Trophoblast cell (in vitro differentiated cells and primary cell): ENCODE results near the gene STAMBPL1.
"Not testable (repeated sequence)": the region's sequence is repeated elsewhere in the genome, so short reads cannot be mapped to it uniquely, and the experiment has no call there.

Experiments used
- DNase-seq, 2 donors: peaks; one replicate each; pipeline ENCODE4 v3.0.0-alpha.2; 2016
- H2AFZ ChIP-seq: 2 replicates; pipeline ENCODE4 v1.6.1; 2013; ENCODE audit warnings: low read length, moderate library complexity, mild to moderate bottlenecking; ENCODE audit not compliant: insufficient read depth, poor library complexity
- H2AK5ac ChIP-seq: 2 replicates; pipeline ENCODE4 v1.6.1; 2013; ENCODE audit warnings: mild to moderate bottlenecking, low read length
- H2BK120ac ChIP-seq: 2 replicates; pipeline ENCODE4 v1.6.1; 2013; ENCODE audit warnings: low read length, mild to moderate bottlenecking, moderate library complexity; ENCODE audit not compliant: insufficient read depth, poor library complexity
- H2BK12ac ChIP-seq: 2 replicates; pipeline ENCODE4 v1.6.1; 2013; ENCODE audit warnings: mild to moderate bottlenecking, low read length, moderate library complexity
- H2BK5ac ChIP-seq: 2 replicates; pipeline ENCODE4 v1.6.1; 2013; ENCODE audit warnings: low read length, low read depth, moderate library complexity, mild to moderate bottlenecking; ENCODE audit not compliant: poor library complexity
- H3K14ac ChIP-seq: 2 replicates; pipeline ENCODE4 v1.6.1; 2013; ENCODE audit warnings: mild to moderate bottlenecking, low read length
- H3K18ac ChIP-seq: 2 replicates; pipeline ENCODE4 v1.6.1; 2013; ENCODE audit warnings: mild to moderate bottlenecking, low read length
- H3K23ac ChIP-seq: 2 replicates; pipeline ENCODE4 v1.6.1; 2013; ENCODE audit warnings: low read length
- H3K27ac ChIP-seq: 2 replicates; pipeline ENCODE4 v1.5.1; 2013; ENCODE audit warnings: low read depth, mild to moderate bottlenecking, inconsistent platforms, low read length, moderate library complexity
- H3K27me3 ChIP-seq: 2 replicates; pipeline ENCODE4 v1.6.1; 2013; ENCODE audit warnings: inconsistent platforms, mild to moderate bottlenecking, low read length, moderate library complexity; ENCODE audit not compliant: insufficient read depth
- H3K36me3 ChIP-seq, 2 experiments: 1 replicate in 1 of 2; 2 replicates in 1 of 2; pipeline ENCODE4 v1.6.1; 2013; ENCODE audit warnings: low read length in 2 of 2, mild to moderate bottlenecking in 2 of 2, moderate library complexity in 1 of 2; ENCODE audit not compliant: insufficient read depth in 2 of 2, control insufficient read depth in 1 of 2
- H3K4ac ChIP-seq: 2 replicates; pipeline ENCODE4 v1.6.1; 2013; ENCODE audit warnings: low read depth, mild to moderate bottlenecking, low read length, moderate library complexity
- H3K4me1 ChIP-seq, 2 experiments: 1 replicate in 1 of 2; 2 replicates in 1 of 2; pipeline ENCODE4 v1.6.1; 2013; ENCODE audit warnings: low read length in 2 of 2, mild to moderate bottlenecking in 2 of 2, moderate library complexity in 1 of 2; ENCODE audit not compliant: insufficient read depth in 2 of 2, control insufficient read depth in 1 of 2
- H3K4me2 ChIP-seq: 2 replicates; pipeline ENCODE4 v1.6.1; 2013; ENCODE audit warnings: inconsistent platforms, mild to moderate bottlenecking, low read length, moderate library complexity
- H3K4me3 ChIP-seq: 2 replicates; pipeline ENCODE4 v1.5.1; 2013; ENCODE audit warnings: mild to moderate bottlenecking, low read depth, low read length, inconsistent platforms
- H3K79me1 ChIP-seq: one replicate; pipeline ENCODE4 v1.6.1; 2013; ENCODE audit warnings: low read length
- H3K79me2 ChIP-seq: 2 replicates; pipeline ENCODE4 v1.6.1; 2013; ENCODE audit warnings: low read length, mild to moderate bottlenecking; ENCODE audit not compliant: control insufficient read depth, insufficient read depth, poor library complexity
- H3K9ac ChIP-seq: 2 replicates; pipeline ENCODE4 v1.6.1; 2013; ENCODE audit warnings: mild to moderate bottlenecking, low read length
- H3K9me3 ChIP-seq: 2 replicates; pipeline ENCODE4 v1.6.1; 2013; ENCODE audit warnings: low read depth, mild to moderate bottlenecking, control low read depth, inconsistent platforms, low read length; ENCODE audit not compliant: insufficient read depth
- H4K12ac ChIP-seq: 2 replicates; pipeline ENCODE4 v1.6.1; 2013; ENCODE audit warnings: low read depth, mild to moderate bottlenecking, low read length, moderate library complexity
- H4K8ac ChIP-seq: 2 replicates; pipeline ENCODE4 v1.6.1; 2013; ENCODE audit warnings: low read depth, mild to moderate bottlenecking, low read length, moderate library complexity
- H4K91ac ChIP-seq: one replicate; pipeline ENCODE4 v1.6.1; 2013; ENCODE audit warnings: low read depth, mild to moderate bottlenecking, low read length, moderate library complexity
- WGBS: extraction: QIAGEN DNeasy Blood & Tissue Kit; methylation state at CpG from one replicate; pipeline ENCODE4 v1.1.7; 2013; ENCODE audit warnings: missing lambda C conversion rate; ENCODE audit not compliant: insufficient read length, insufficient coverage; ENCODE audit errors: extremely low coverage; 5-methylcytosine and 5-hydroxymethylcytosine counted together

STAMBPL1 gene

DNA sequence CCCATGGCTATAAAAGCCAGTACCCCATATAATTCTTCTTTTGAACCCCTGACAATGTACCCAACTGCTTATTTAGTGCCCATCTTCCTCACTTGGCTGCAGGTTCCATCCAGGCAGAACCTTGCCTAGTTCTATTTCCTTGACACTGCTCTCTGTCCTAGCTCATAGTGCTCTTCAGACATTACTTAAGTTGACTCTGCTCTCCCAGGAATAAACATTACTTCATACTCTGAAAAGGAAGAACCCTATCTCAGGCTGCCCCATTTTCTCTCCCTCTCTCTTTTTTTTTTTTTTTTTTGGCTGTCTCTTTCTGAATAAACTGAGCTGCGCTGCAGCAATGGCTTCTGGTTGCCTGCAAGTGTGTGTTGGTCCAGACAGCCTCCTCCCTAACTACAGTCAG is 51.5 kb downstream of the STAMBPL1 start:
- no peak overlapping the region for H2AK5ac ChIP-seq
- DNase-seq, result no peak
- no peak overlapping the region for H3K27ac ChIP-seq
- H3K4ac ChIP-seq, result no peak overlapping the region
- no peak overlapping the region for H3K4me3 ChIP-seq
- H3K9me3 ChIP-seq, result no peaks in the 10 kb centered on the region
- H3K79me1 ChIP-seq, result no peaks in the 10 kb centered on the region
- H2BK12ac ChIP-seq, result no peak overlapping the region
- no peak overlapping the region for H3K14ac ChIP-seq
- H2BK120ac ChIP-seq, result no peak overlapping the region
- H2AFZ ChIP-seq, result no peak overlapping the region
- H3K79me2 ChIP-seq, result no peaks in the 10 kb centered on the region
- H3K18ac ChIP-seq, result no peak overlapping the region
- H3K27me3 ChIP-seq, result no peaks in the 10 kb centered on the region
- WGBS, result no CpG with 5 or more reads among the region's 1 CpG
- H3K4me2 ChIP-seq, result no peak overlapping the region
- H3K4me1 ChIP-seq, result peaks cover 0 to 3% of the 10 kb centered on the region in 2 experiments
- H4K91ac ChIP-seq, result no peak overlapping the region
- no peak overlapping the region for H2BK5ac ChIP-seq
- H3K23ac ChIP-seq, result no peak overlapping the region
- no peak overlapping the region for H4K12ac ChIP-seq
- H3K9ac ChIP-seq, result no peak overlapping the region
- no peak overlapping the region for H4K8ac ChIP-seq
- H3K36me3 ChIP-seq, result no peaks in the 10 kb centered on the region

DNA sequence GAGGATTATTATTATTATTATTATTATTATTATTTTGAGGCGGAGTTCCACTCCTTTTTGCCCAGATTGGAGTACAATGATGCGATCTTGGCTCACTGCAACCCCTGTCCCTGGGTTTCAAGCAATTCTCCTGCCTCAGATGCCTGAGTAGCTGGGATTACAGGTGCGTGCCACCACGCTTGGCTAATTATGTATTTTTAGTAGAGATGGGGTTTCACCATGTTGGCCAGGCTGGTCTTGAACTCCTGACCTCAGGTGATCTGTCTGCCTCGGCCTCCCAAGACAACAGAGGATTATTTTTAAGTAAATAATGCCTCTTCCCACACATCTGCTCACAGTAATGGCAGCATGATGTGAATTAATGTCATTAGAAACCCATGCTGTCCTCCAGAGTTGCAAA is 52.0 kb downstream of the STAMBPL1 start:
- not testable (repeated sequence) for H3K79me2 ChIP-seq, H3K27ac ChIP-seq, H4K8ac ChIP-seq, H3K23ac ChIP-seq, H3K9me3 ChIP-seq, H2BK12ac ChIP-seq, H3K9ac ChIP-seq, H3K4me2 ChIP-seq, H3K14ac ChIP-seq, H2BK120ac ChIP-seq, H3K79me1 ChIP-seq, H2AK5ac ChIP-seq, H2BK5ac ChIP-seq, H2AFZ ChIP-seq, H3K4ac ChIP-seq, H3K27me3 ChIP-seq, H4K91ac ChIP-seq, H3K36me3 ChIP-seq, H3K4me3 ChIP-seq, H3K18ac ChIP-seq, H4K12ac ChIP-seq, H3K4me1 ChIP-seq, DNase-seq
- WGBS, result no CpG with 5 or more reads among the region's 5 CpGs

DNA sequence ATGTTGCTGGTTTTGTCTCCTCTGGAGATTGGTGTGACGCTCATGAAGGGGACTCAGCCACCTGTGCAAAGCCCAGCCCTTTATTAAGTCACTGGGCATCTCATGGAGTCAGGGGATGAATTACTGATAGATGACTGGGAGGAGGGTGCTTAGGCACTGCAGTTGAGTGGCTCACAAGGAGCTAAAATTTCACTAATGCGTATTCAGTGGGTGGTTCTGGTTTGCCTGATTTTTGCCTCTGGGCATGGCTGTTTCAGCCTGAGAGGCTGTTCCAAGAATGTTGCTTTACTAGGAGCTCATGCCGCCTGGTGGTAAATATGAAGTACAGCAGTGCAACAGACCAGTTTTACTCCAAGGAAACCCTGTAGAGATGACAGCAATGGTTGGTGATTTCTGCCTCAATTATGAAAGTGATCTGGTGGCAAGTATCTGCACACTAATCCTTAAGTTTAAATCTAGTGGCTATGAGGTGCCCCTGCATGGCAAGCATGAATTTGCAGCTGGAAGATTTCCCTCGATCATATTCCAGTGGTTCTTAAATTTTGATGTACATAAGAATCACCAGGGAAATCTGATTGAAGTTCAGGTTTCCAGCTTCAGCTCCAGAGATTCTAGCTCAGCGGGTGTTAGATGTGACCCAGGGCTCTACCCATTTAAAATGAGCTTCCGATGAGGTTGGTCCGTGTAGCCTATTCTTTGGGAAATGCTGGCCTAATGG is 52.7 kb downstream of the STAMBPL1 start:
- no peak overlapping the region for H3K4me2 ChIP-seq
- no peak overlapping the region for H2BK120ac ChIP-seq
- H2AFZ ChIP-seq, result no peak overlapping the region
- no peak overlapping the region for H4K8ac ChIP-seq
- no peak overlapping the region for H3K18ac ChIP-seq
- H4K91ac ChIP-seq, result no peak overlapping the region
- H2BK5ac ChIP-seq, result no peak overlapping the region
- peak; percentile 90 to 98 for DNase-seq
- H3K27me3 ChIP-seq, result no peaks in the 10 kb centered on the region
- no peak overlapping the region for H3K14ac ChIP-seq
- no CpG with 5 or more reads among the region's 7 CpGs for WGBS
- H3K4me1 ChIP-seq, result peaks cover 0 to 3% of the 10 kb centered on the region in 2 experiments
- peaks cover 0 to 3% of the 10 kb centered on the region in 2 experiments for H3K36me3 ChIP-seq
- H2AK5ac ChIP-seq, result no peak overlapping the region
- H2BK12ac ChIP-seq, result no peak overlapping the region
- no peak overlapping the region for H3K4ac ChIP-seq
- H3K79me1 ChIP-seq, result no peaks in the 10 kb centered on the region
- H3K23ac ChIP-seq, result no peak overlapping the region
- H4K12ac ChIP-seq, result no peak overlapping the region
- no peak overlapping the region for H3K4me3 ChIP-seq
- no peaks in the 10 kb centered on the region for H3K79me2 ChIP-seq
- H3K9me3 ChIP-seq, result no peaks in the 10 kb centered on the region
- H3K27ac ChIP-seq, result no peak overlapping the region
- peak overlapping the region; percentile 5 for H3K9ac ChIP-seq

DNA sequence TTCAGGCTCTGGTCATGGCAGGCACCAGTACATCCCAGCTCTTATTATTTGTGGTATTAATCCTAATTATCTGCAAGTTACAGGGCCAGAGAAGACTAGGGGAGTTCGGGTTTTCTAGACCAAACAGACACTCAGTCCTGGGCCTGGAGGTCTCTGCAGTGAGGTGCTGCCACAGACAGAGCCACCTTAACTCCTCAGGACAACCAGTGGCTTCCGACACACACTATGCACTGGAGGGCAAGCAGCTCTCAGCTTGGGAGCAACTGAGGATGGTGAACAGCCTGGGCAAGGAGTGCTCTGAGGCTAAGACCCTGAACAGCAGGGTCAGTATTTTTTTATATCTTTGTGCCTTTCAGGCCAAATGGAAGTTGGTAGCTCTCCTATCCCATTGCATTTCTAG is 53.5 kb downstream of the STAMBPL1 start:
- no peak overlapping the region for H2AK5ac ChIP-seq
- no peak overlapping the region for H3K9ac ChIP-seq
- no peaks in the 10 kb centered on the region for H3K9me3 ChIP-seq
- no peak overlapping the region for H4K91ac ChIP-seq
- no CpG with 5 or more reads among the region's 2 CpGs for WGBS
- peaks cover 0 to 3% of the 10 kb centered on the region in 2 experiments for H3K4me1 ChIP-seq
- H3K79me2 ChIP-seq, result no peaks in the 10 kb centered on the region
- H3K18ac ChIP-seq, result no peak overlapping the region
- no peak overlapping the region for H2BK12ac ChIP-seq
- H3K4ac ChIP-seq, result no peak overlapping the region
- H3K79me1 ChIP-seq, result no peaks in the 10 kb centered on the region
- no peak overlapping the region for H2AFZ ChIP-seq
- no peak overlapping the region for H3K14ac ChIP-seq
- no peak overlapping the region for H4K8ac ChIP-seq
- no peak overlapping the region for H2BK120ac ChIP-seq
- no peaks in the 10 kb centered on the region for H3K27me3 ChIP-seq
- no peak overlapping the region for H4K12ac ChIP-seq
- H3K4me2 ChIP-seq, result no peak overlapping the region
- H3K36me3 ChIP-seq, result peaks cover 3 to 6% of the 10 kb centered on the region in 2 experiments
- H3K4me3 ChIP-seq, result no peak overlapping the region
- no peak overlapping the region for H3K23ac ChIP-seq
- H3K27ac ChIP-seq, result no peak overlapping the region
- no peak overlapping the region for H2BK5ac ChIP-seq
- DNase-seq, result no peak
